Neural progenitor cell (in vitro differentiated cells): ENCODE data around the gene CCDC182.

Experiments
- EZH2 ChIP-seq: fragments of 200-600 bp; sonication (generic); IDR thresholded peaks from 2 replicates; pipeline ENCODE4 v1.6.1; 2017; ENCODE audit warnings: antibody characterized with exemption, mild to moderate bottlenecking, moderate library complexity
- EZH2phosphoT487 ChIP-seq: fragments of 200-600 bp; sonication (generic); IDR thresholded peaks from 2 replicates; pipeline ENCODE4 v1.6.1; 2017; ENCODE audit warnings: antibody characterized with exemption
- TF ChIP-seq, protein P1 (sequence below): fragments of 200-600 bp; sonication (generic); IDR thresholded peaks from 2 replicates; pipeline ENCODE4 v1.5.1; 2017; ENCODE audit warnings: antibody characterized with exemption, mild to moderate bottlenecking

DNA sequence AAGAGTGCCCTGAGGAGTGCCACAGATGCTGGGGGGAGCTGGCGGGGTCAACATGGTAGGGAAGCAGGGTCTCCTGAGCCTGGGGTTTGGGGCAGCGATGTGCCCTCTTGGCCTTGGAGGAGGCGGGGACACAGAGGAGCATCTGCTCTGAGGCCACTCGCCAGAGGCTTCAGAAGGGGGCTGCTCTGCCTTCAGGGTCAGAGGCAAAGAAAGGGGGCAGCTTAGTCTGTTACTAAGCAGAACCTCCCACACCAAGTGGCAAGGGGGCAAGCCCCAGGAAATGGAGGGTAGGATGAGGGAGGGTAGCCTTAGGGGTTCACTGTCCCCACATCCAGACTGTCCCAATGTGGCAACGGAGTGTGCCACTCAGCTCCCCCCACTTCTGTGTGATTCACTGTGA, 18.3 kb downstream of the CCDC182 start:
- TF ChIP-seq EZH2 = no peak
- TF ChIP-seq, protein P1, sequence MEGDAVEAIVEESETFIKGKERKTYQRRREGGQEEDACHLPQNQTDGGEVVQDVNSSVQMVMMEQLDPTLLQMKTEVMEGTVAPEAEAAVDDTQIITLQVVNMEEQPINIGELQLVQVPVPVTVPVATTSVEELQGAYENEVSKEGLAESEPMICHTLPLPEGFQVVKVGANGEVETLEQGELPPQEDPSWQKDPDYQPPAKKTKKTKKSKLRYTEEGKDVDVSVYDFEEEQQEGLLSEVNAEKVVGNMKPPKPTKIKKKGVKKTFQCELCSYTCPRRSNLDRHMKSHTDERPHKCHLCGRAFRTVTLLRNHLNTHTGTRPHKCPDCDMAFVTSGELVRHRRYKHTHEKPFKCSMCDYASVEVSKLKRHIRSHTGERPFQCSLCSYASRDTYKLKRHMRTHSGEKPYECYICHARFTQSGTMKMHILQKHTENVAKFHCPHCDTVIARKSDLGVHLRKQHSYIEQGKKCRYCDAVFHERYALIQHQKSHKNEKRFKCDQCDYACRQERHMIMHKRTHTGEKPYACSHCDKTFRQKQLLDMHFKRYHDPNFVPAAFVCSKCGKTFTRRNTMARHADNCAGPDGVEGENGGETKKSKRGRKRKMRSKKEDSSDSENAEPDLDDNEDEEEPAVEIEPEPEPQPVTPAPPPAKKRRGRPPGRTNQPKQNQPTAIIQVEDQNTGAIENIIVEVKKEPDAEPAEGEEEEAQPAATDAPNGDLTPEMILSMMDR = no peak
- no peak for TF ChIP-seq EZH2phosphoT487
